ENCODE results near the gene DDIT3.

GRCh38 chr12:57511588-57512325 lies 8.6 kb downstream of the DDIT3 start:
- TF ChIP-seq CTCF (conservative IDR thresholded peaks at IDR 0.05; ENCODE audit: low read depth, low read length) (no peak), EZH2 (IDR thresholded peaks at IDR 0.05; ENCODE audit: borderline replicate concordance, low read depth, low read length, poor library complexity, severe bottlenecking) (no peak)
